ENCODE data around the gene SMPD3.

SMPD3 gene

GRCh38 chr16:68377667-68378393 lies 70.5 kb downstream of the SMPD3 start:
- Mint-ChIP-seq H3K27ac (no peak overlapping the region), H3K9me3 (no peaks in the 10 kb centered on the region), H3K4me1 (peaks cover 27% of the 10 kb centered on the region), H3K27me3 (peaks cover 67% of the 10 kb centered on the region), H3K4me3 (no peak overlapping the region)
- ATAC-seq, result no peak
- no peak for DNase-seq

GRCh38 chr16:68377221-68377620 lies 71.1 kb downstream of the SMPD3 start:
- DNase-seq (no peak), ATAC-seq (no peak)
- Mint-ChIP-seq H3K4me3 (no peak overlapping the region), H3K9me3 (no peaks in the 10 kb centered on the region), H3K27me3 (peaks cover 73% of the 10 kb centered on the region), H3K27ac (no peak overlapping the region), H3K4me1 (peaks cover 25% of the 10 kb centered on the region)

- H3K9me3 Mint-ChIP-seq, result no peaks in the 10 kb centered on the region
- no peak for ATAC-seq
- DNase-seq, result no peak
- no peak overlapping the region for H3K27ac Mint-ChIP-seq
- H3K4me3 Mint-ChIP-seq, result no peak overlapping the region
- peaks cover 27% of the 10 kb centered on the region for H3K4me1 Mint-ChIP-seq
- H3K27me3 Mint-ChIP-seq, result peaks cover 79% of the 10 kb centered on the region
Observed at GRCh38 chr16:68376590-68376989, 71.7 kb downstream of the SMPD3 start.

- H3K9me3 Mint-ChIP-seq, result no peaks in the 10 kb centered on the region
- H3K27me3 Mint-ChIP-seq, result peaks cover 80% of the 10 kb centered on the region
- peaks cover 33% of the 10 kb centered on the region for H3K4me1 Mint-ChIP-seq
- DNase-seq, result no peak
- no peak for ATAC-seq
- H3K27ac Mint-ChIP-seq, result no peak overlapping the region
- no peak overlapping the region for H3K4me3 Mint-ChIP-seq
Observed at GRCh38 chr16:68375801-68376536, 72.3 kb downstream of the SMPD3 start.

- no peak overlapping the region for H3K4me3 Mint-ChIP-seq
- DNase-seq, result no peak
- ATAC-seq, result no peak
- H3K27me3 Mint-ChIP-seq, result peaks cover 74% of the 10 kb centered on the region
- peaks cover 42% of the 10 kb centered on the region for H3K4me1 Mint-ChIP-seq
- no peak overlapping the region for H3K27ac Mint-ChIP-seq
- H3K9me3 Mint-ChIP-seq, result no peaks in the 10 kb centered on the region
Observed at GRCh38 chr16:68374961-68375660, 73.2 kb downstream of the SMPD3 start.

GRCh38 chr16:68374246-68374805 lies 74.0 kb downstream of the SMPD3 start:
- Mint-ChIP-seq H3K27me3 (peaks cover 68% of the 10 kb centered on the region), H3K27ac (no peak overlapping the region), H3K4me3 (no peak overlapping the region), H3K4me1 (peaks cover 43% of the 10 kb centered on the region), H3K9me3 (no peaks in the 10 kb centered on the region)
- ATAC-seq (no peak), DNase-seq (no peak)

GRCh38 chr16:68373528-68374245 lies 74.6 kb downstream of the SMPD3 start:
- no peak overlapping the region for H3K4me3 Mint-ChIP-seq
- no peak overlapping the region for H3K27ac Mint-ChIP-seq
- ATAC-seq (no peak), DNase-seq (no peak)
- no peaks in the 10 kb centered on the region for H3K9me3 Mint-ChIP-seq
- H3K27me3 Mint-ChIP-seq, result peaks cover 63% of the 10 kb centered on the region
- H3K4me1 Mint-ChIP-seq, result peaks cover 43% of the 10 kb centered on the region

GRCh38 chr16:68372806-68373205 lies 75.5 kb downstream of the SMPD3 start:
- no peak for ATAC-seq
- Mint-ChIP-seq H3K9me3 (no peaks in the 10 kb centered on the region), H3K27ac (no peak overlapping the region)

GRCh38 chr16:68372381-68372720 lies 76.0 kb downstream of the SMPD3 start:
- H3K27me3 Mint-ChIP-seq, result peaks cover 71% of the 10 kb centered on the region

More at GRCh38 chr16:68372806-68373205, 75.5 kb downstream of the SMPD3 start:
- peaks cover 66% of the 10 kb centered on the region for H3K27me3 Mint-ChIP-seq
- H3K4me3 Mint-ChIP-seq, result no peak overlapping the region
- DNase-seq, result no peak
- H3K4me1 Mint-ChIP-seq, result peaks cover 48% of the 10 kb centered on the region

GRCh38 chr16:68371706-68372380 lies 76.5 kb downstream of the SMPD3 start:
- Mint-ChIP-seq H3K4me1 (peaks cover 57% of the 10 kb centered on the region), H3K27me3 (peaks cover 74% of the 10 kb centered on the region), H3K27ac (no peak overlapping the region), H3K9me3 (no peaks in the 10 kb centered on the region), H3K4me3 (no peak overlapping the region)
- no peak for ATAC-seq
- no peak for DNase-seq

More at GRCh38 chr16:68372381-68372720, 76.0 kb downstream of the SMPD3 start:
- DNase-seq (no peak), ATAC-seq (no peak)
- Mint-ChIP-seq H3K9me3 (no peaks in the 10 kb centered on the region), H3K4me1 (peaks cover 52% of the 10 kb centered on the region), H3K27ac (no peak overlapping the region), H3K4me3 (no peak overlapping the region)

GRCh38 chr16:68371276-68371651 lies 77.0 kb downstream of the SMPD3 start:
- ATAC-seq (no peak), DNase-seq (no peak)
- H3K4me1 Mint-ChIP-seq, result peaks cover 60% of the 10 kb centered on the region
- H3K4me3 Mint-ChIP-seq, result no peak overlapping the region
- no peaks in the 10 kb centered on the region for H3K9me3 Mint-ChIP-seq
- H3K27ac Mint-ChIP-seq, result no peak overlapping the region
- H3K27me3 Mint-ChIP-seq, result peaks cover 74% of the 10 kb centered on the region

GRCh38 chr16:68370581-68371275 lies 77.6 kb downstream of the SMPD3 start:
- ATAC-seq (peak; percentile 31), DNase-seq (peak; percentile 55 to 60)
- Mint-ChIP-seq H3K9me3 (no peaks in the 10 kb centered on the region), H3K27ac (no peak overlapping the region), H3K4me3 (peak overlapping the region in 1 of 2 donors; percentile 20), H3K27me3 (peaks cover 74% of the 10 kb centered on the region), H3K4me1 (peaks cover 64% of the 10 kb centered on the region)

GRCh38 chr16:68369697-68370580 lies 78.4 kb downstream of the SMPD3 start:
- DNase-seq, result peak; percentile 38 to 72
- H3K27ac Mint-ChIP-seq, result peak overlapping the region in 1 of 2 donors; percentile 16
- no peaks in the 10 kb centered on the region for H3K9me3 Mint-ChIP-seq
- peaks cover 70% of the 10 kb centered on the region for H3K4me1 Mint-ChIP-seq
- peak; percentile 66 for ATAC-seq
- peak overlapping the region; percentile 57 to 74 for H3K4me3 Mint-ChIP-seq
- peaks cover 74% of the 10 kb centered on the region for H3K27me3 Mint-ChIP-seq
